Keratinocyte (primary cell): ENCODE measurements around the gene EIF4G1. TPM values are rescaled to one million over a fixed set of nuclear protein-coding genes. Genes with fewer than 3 reads are reported as not detected.

Experiments used
- DNase-seq: peaks from one replicate; pipeline ENCODE4 v3.0.0-alpha.2; 2011; ENCODE audit warnings: low read depth, missing footprints, low spot score
- FAIRE-seq: peaks from 2 replicates; lab custom pipeline; 2011; peaks lifted over from hg19 to GRCh38; lab: Jason Lieb, UNC
- H2AFZ ChIP-seq: 2 replicates; pipeline ENCODE4 v1.6.0; 2012; ENCODE audit warnings: low read length, control low read depth, inconsistent platforms; ENCODE audit not compliant: control insufficient read depth
- H3K27ac ChIP-seq: 2 replicates; pipeline ENCODE4 v1.5.1; 2011; ENCODE audit warnings: low read length; ENCODE audit not compliant: control insufficient read depth, insufficient read depth
- H3K27me3 ChIP-seq: 3 replicates; pipeline ENCODE4 v1.6.0; 2011; ENCODE audit warnings: low read length; ENCODE audit not compliant: control insufficient read depth, insufficient read depth; ENCODE audit errors: extremely low read depth
- H3K36me3 ChIP-seq, 2 experiments: 2 replicates in 1 of 2; 3 replicates in 1 of 2; pipeline ENCODE4 v1.5.1; 2011; ENCODE audit warnings: low read length in 2 of 2, mild to moderate bottlenecking in 1 of 2; ENCODE audit not compliant: control insufficient read depth in 2 of 2, insufficient read depth in 2 of 2; ENCODE audit errors: extremely low read depth in 1 of 2
- H3K4me1 ChIP-seq: 3 replicates; pipeline ENCODE4 v1.5.1; 2011; ENCODE audit warnings: low read length; ENCODE audit not compliant: control insufficient read depth, insufficient read depth; ENCODE audit errors: extremely low read depth
- H3K4me2 ChIP-seq: 3 replicates; pipeline ENCODE4 v1.6.0; 2011; ENCODE audit warnings: low read depth, low read length; ENCODE audit not compliant: control insufficient read depth, insufficient read depth; ENCODE audit errors: extremely low read depth
- H3K4me3 ChIP-seq, 3 experiments: fragments of 200-600 bp in 1 of 3; sonication (generic) in 1 of 3; 2 replicates in 2 of 3; 3 replicates in 1 of 3; pipeline ENCODE4 v1.5.1; 2011 to 2016; ENCODE audit warnings: low read length in 3 of 3, mild to moderate bottlenecking in 3 of 3, control low read depth in 2 of 3, inconsistent platforms in 1 of 3, low read depth in 1 of 3, mixed read lengths in 1 of 3, mixed run types in 1 of 3, moderate library complexity in 1 of 3; ENCODE audit not compliant: control insufficient read depth in 2 of 3, insufficient read depth in 2 of 3; ENCODE audit errors: extremely low read depth in 1 of 3
- H3K79me2 ChIP-seq: 2 replicates; pipeline ENCODE4 v1.6.0; 2012; ENCODE audit warnings: low read length; ENCODE audit not compliant: control insufficient read depth, insufficient read depth
- H3K9ac ChIP-seq: 3 replicates; pipeline ENCODE4 v1.6.0; 2011; ENCODE audit warnings: low read length; ENCODE audit not compliant: control insufficient read depth, insufficient read depth; ENCODE audit errors: extremely low read depth
- H3K9me1 ChIP-seq: 3 replicates; pipeline ENCODE4 v1.6.0; 2011; ENCODE audit warnings: low read length; ENCODE audit not compliant: control insufficient read depth, insufficient read depth; ENCODE audit errors: extremely low read depth
- H3K9me3 ChIP-seq: 2 replicates; pipeline ENCODE4 v1.5.1; 2012; ENCODE audit warnings: low read depth, low read length; ENCODE audit not compliant: control insufficient read depth
- H4K20me1 ChIP-seq: 3 replicates; pipeline ENCODE4 v1.6.0; 2011; ENCODE audit warnings: low read length; ENCODE audit not compliant: control insufficient read depth, insufficient read depth; ENCODE audit errors: extremely low read depth
- CTCF ChIP-seq, 3 experiments: IDR thresholded peaks in 1 of 3; conservative IDR thresholded peaks in 1 of 3; optimal IDR thresholded peaks in 1 of 3; 2 replicates in 2 of 3; 3 replicates in 1 of 3; pipeline versions ENCODE3 to v1.5.1; 2011; ENCODE audit warnings: low read length in 3 of 3, mild to moderate bottlenecking in 3 of 3, moderate library complexity in 2 of 3, control low read depth in 1 of 3, inconsistent platforms in 1 of 3; ENCODE audit not compliant: insufficient read depth in 2 of 3; ENCODE audit errors: extremely low read depth in 1 of 3
- EZH2 ChIP-seq: IDR thresholded peaks from one replicate; pipeline ENCODE4 v1.6.1; 2012; ENCODE audit warnings: inconsistent platforms, mild to moderate bottlenecking, low read length, moderate library complexity
- dilution Hi-C: fragments of 300-500 bp; cut with MboI; formaldehyde crosslinking; loops from one replicate; pipeline ENCODE4 v1.7.0; 2020; ENCODE audit warnings: low sequenced_read_pairs; ENCODE audit not compliant: extremely low pct_ligation_motif_present
- polyA plus RNA-seq, 5 experiments: library from polyadenylated mRNA; depleted of rRNA in 3 of 5; stranded (reverse) in 3 of 5; stranded (forward) in 1 of 5; unstranded in 1 of 5; fragments of >200 nt; gene quantifications; 1 replicate in 1 of 5; 2 replicates in 3 of 5; 3 replicates in 1 of 5; pipeline versions ENCODE4 v1.2.1 to v1.2.3, GENCODE V29; 2011 to 2012; ENCODE audit warnings: missing spikeins in 2 of 5, low read depth in 1 of 5, low replicate concordance in 1 of 5

EIF4G1 gene
- polyA plus RNA-seq, 1 donor (not counting 4 experiments of a cell fraction or from before 2014, with no cell fraction given): 225 TPM

- no peak overlapping the region for H3K4me3 ChIP-seq
- H3K36me3 ChIP-seq: peaks cover 4 to 11% of the 10 kb centered on the region in 2 experiments
- peaks cover 9% of the 10 kb centered on the region for H3K4me1 ChIP-seq
- H3K9ac ChIP-seq: no peak overlapping the region
- no peaks in the 10 kb centered on the region for H3K9me3 ChIP-seq
- H3K27ac ChIP-seq: no peak overlapping the region
- no peak overlapping the region for H3K4me2 ChIP-seq
- FAIRE-seq (no peak), DNase-seq (no peak)
- no peaks in the 10 kb centered on the region for H3K9me1 ChIP-seq
- no peaks in the 10 kb centered on the region for H4K20me1 ChIP-seq
- no peak overlapping the region for H2AFZ ChIP-seq
- TF ChIP-seq CTCF (optimal IDR thresholded peaks at IDR 0.05 in 1 of 3, IDR thresholded peaks at IDR 0.05 in 1 of 3, conservative IDR thresholded peaks at IDR 0.05 in 1 of 3; ENCODE audit: extremely low read depth in 1 of 3, insufficient read depth in 2 of 3, low read length in 3 of 3) (no peak), EZH2 (no peak)
- H3K27me3 ChIP-seq: no peaks in the 10 kb centered on the region
- dilution Hi-C loops: no loop called here
- H3K79me2 ChIP-seq: peaks cover 1% of the 10 kb centered on the region
Observed at GRCh38 chr3:184357248-184358123, 43.1 kb downstream of the EIF4G1 start.

- peaks cover 3 to 9% of the 10 kb centered on the region in 2 experiments for H3K36me3 ChIP-seq
- FAIRE-seq (no peak), DNase-seq (no peak)
- H3K27ac ChIP-seq: no peak overlapping the region
- no peak overlapping the region for H3K9ac ChIP-seq
- H3K9me1 ChIP-seq: no peaks in the 10 kb centered on the region
- no peaks in the 10 kb centered on the region for H3K9me3 ChIP-seq
- no peak overlapping the region for H2AFZ ChIP-seq
- H4K20me1 ChIP-seq: no peaks in the 10 kb centered on the region
- peaks cover 9% of the 10 kb centered on the region for H3K4me1 ChIP-seq
- TF ChIP-seq EZH2 (no peak), CTCF (optimal IDR thresholded peaks at IDR 0.05 in 1 of 3, IDR thresholded peaks at IDR 0.05 in 1 of 3, conservative IDR thresholded peaks at IDR 0.05 in 1 of 3; ENCODE audit: extremely low read depth in 1 of 3, insufficient read depth in 2 of 3, low read length in 3 of 3) (no peak)
- H3K27me3 ChIP-seq: no peaks in the 10 kb centered on the region
- H3K4me2 ChIP-seq: no peak overlapping the region
- dilution Hi-C loops: no loop called here
- peaks cover 2% of the 10 kb centered on the region for H3K79me2 ChIP-seq
- no peak overlapping the region for H3K4me3 ChIP-seq
Observed at GRCh38 chr3:184358124-184358767, 43.8 kb downstream of the EIF4G1 start.
